Activated B cell treated with CpG ODN at 0.5 μM for 24 hours (primary cell): ENCODE data around the gene CD34. TPM values are rescaled to one million over a fixed set of nuclear protein-coding genes. Genes with fewer than 3 reads are reported as not detected.

Experiments used
- ATAC-seq: fragments of 200-7000 bp; cut with Tn5 transposase; one replicate; pipeline ENCODE4 v1.10.0; 2021; ENCODE audit warnings: low read depth, mild to moderate bottlenecking, moderate library complexity
- CTCF ChIA-PET: fragments of 350-600 bp; sonication (Branson Sonifier 250); formaldehyde crosslinking; loops from one replicate; lab custom pipeline; 2021; ENCODE audit warnings: antibody characterized with exemption; lab: Charles Lee
- POLR2A ChIA-PET: fragments of 350-600 bp; sonication (Branson Sonifier 250); formaldehyde crosslinking; loops from one replicate; lab custom pipeline; 2021; ENCODE audit warnings: antibody characterized with exemption; lab: Charles Lee
- DNase-seq: peaks from one replicate; pipeline ENCODE4 v3.0.0; 2022
- H3K27ac Mint-ChIP-seq: one replicate; pipeline ENCODE4 v1.8.0; 2020; ENCODE audit warnings: mixed read lengths
- H3K27me3 Mint-ChIP-seq: one replicate; pipeline ENCODE4 v1.8.0; 2021; ENCODE audit warnings: mixed read lengths
- H3K36me3 Mint-ChIP-seq: one replicate; pipeline ENCODE4 v1.8.0; 2021; ENCODE audit warnings: low read depth, mixed read lengths
- H3K4me1 Mint-ChIP-seq: one replicate; pipeline ENCODE4 v1.8.0; 2021; ENCODE audit warnings: mixed read lengths
- H3K4me3 Mint-ChIP-seq: one replicate; pipeline ENCODE4 v1.8.0; 2020; ENCODE audit warnings: mild to moderate bottlenecking, mixed read lengths
- H3K9me3 Mint-ChIP-seq: one replicate; pipeline ENCODE4 v1.8.0; 2020; ENCODE audit warnings: mixed read lengths
- intact Hi-C: fragments of 100-400 bp; cut with micrococcal nuclease; formaldehyde crosslinking; loops from one replicate; pipeline ENCODE4 v1.15.1; 2024
- total RNA-seq: library from RNA; stranded (reverse); gene quantifications from 2 replicates; pipeline ENCODE4 v1.2.3, GENCODE V29; 2022
- TF ChIP-seq, protein P1 (sequence below): fragments of 200-600 bp; IDR thresholded peaks from one replicate; pipeline ENCODE4 v1.8.0; 2022; ENCODE audit warnings: antibody characterized with exemption, mild to moderate bottlenecking

Gene CD34
- total RNA-seq, 1 donor from 2014 or later = not detected

DNA sequence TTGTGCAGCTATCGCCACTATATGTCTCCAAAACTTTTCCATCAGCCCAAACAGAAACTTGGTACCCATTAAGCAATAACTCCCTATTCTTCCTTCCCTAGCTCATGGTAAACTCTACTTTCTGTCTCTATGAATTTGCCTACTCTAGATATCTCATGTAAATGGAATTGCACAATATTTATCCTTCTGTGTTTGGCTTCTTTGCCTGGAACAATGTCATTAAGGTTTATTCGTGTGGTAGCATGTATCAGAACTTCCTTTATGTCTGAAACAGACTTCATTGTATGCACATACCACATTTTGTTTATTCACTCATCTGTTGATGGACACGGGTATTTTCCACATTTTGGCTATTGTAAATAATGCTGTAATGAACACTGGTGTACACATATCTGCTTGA lies 40.7 kb upstream of the CD34 start:
- Mint-ChIP-seq H3K27me3 (peaks cover 11% of the 10 kb centered on the region), H3K4me1 (peaks cover 9% of the 10 kb centered on the region), H3K9me3 (no peaks in the 10 kb centered on the region), H3K27ac (no peak overlapping the region), H3K36me3 (no peaks in the 10 kb centered on the region), H3K4me3 (no peak overlapping the region)
- DNase-seq (no peak), ATAC-seq (no peak)
- CTCF ChIA-PET = no interaction called here
- TF ChIP-seq, protein P1, sequence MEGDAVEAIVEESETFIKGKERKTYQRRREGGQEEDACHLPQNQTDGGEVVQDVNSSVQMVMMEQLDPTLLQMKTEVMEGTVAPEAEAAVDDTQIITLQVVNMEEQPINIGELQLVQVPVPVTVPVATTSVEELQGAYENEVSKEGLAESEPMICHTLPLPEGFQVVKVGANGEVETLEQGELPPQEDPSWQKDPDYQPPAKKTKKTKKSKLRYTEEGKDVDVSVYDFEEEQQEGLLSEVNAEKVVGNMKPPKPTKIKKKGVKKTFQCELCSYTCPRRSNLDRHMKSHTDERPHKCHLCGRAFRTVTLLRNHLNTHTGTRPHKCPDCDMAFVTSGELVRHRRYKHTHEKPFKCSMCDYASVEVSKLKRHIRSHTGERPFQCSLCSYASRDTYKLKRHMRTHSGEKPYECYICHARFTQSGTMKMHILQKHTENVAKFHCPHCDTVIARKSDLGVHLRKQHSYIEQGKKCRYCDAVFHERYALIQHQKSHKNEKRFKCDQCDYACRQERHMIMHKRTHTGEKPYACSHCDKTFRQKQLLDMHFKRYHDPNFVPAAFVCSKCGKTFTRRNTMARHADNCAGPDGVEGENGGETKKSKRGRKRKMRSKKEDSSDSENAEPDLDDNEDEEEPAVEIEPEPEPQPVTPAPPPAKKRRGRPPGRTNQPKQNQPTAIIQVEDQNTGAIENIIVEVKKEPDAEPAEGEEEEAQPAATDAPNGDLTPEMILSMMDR = no peak
- intact Hi-C loops = no loop called here
- POLR2A ChIA-PET = no interaction called here

DNA sequence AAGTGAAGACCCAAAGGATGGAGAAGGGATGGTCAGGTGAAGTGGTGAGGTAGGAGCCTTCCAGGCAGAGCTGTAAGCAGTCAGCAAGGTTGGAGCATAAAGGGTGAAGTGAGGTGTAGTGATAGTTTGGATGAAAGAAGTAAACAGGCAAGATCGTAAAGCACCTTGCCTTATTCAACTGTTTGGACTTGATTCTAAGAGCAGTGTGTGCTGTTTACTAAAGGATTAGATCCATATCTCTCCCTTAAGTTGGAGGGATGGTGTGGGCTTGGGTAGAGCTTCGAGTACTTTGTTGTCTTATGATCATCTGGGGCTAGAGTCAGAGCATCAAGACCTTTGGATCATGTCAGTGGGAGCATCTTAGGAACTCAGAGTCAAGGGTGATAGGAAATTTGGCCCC lies 39.8 kb upstream of the CD34 start:
- Mint-ChIP-seq H3K4me3 (no peak overlapping the region), H3K36me3 (no peaks in the 10 kb centered on the region), H3K4me1 (peaks cover 7% of the 10 kb centered on the region), H3K27me3 (peaks cover 6% of the 10 kb centered on the region), H3K9me3 (no peaks in the 10 kb centered on the region), H3K27ac (no peak overlapping the region)
- no peak for DNase-seq
- TF ChIP-seq, protein P1 = no peak
- ATAC-seq = no peak
- ChIA-PET POLR2A (no interaction called here), CTCF (no interaction called here)
- intact Hi-C loops = no loop called here

DNA sequence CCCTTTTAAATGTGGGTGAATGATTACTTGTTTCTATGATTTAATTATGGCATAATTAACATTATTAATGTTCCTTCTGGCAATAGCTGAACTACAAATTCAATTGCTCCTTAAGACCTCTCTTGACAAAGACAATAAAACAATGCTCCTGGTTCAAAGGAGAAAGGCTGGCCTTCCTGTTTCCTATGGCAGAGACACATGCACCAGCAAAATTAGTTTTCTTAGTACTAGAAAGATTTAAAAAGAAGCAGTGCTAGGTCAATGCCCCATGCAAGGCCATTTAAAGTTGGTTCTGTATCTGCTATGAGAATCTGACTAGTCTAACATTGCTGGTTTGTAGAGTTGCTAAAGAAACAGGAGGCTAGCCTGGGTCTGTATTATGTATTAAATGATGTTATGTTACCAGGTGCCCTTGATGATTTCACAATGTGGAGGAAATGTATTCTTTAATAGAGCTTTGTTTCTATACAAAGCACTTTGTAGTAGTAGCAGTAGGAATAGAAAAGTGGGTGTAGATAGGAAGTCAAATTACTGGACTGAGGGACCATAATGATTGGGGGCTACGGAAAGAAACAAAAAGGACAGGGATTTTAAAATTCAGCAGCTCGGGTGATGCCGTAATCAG lies 38.8 kb upstream of the CD34 start:
- no peak overlapping the region for H3K4me3 Mint-ChIP-seq
- intact Hi-C loops = no loop called here
- no peak for ATAC-seq
- H3K27ac Mint-ChIP-seq = no peak overlapping the region
- no peaks in the 10 kb centered on the region for H3K4me1 Mint-ChIP-seq
- TF ChIP-seq, protein P1 = no peak
- POLR2A ChIA-PET = no interaction called here
- CTCF ChIA-PET = no interaction called here
- no peak for DNase-seq
- no peaks in the 10 kb centered on the region for H3K9me3 Mint-ChIP-seq
- no peaks in the 10 kb centered on the region for H3K36me3 Mint-ChIP-seq
- H3K27me3 Mint-ChIP-seq = peaks cover 4% of the 10 kb centered on the region

DNA sequence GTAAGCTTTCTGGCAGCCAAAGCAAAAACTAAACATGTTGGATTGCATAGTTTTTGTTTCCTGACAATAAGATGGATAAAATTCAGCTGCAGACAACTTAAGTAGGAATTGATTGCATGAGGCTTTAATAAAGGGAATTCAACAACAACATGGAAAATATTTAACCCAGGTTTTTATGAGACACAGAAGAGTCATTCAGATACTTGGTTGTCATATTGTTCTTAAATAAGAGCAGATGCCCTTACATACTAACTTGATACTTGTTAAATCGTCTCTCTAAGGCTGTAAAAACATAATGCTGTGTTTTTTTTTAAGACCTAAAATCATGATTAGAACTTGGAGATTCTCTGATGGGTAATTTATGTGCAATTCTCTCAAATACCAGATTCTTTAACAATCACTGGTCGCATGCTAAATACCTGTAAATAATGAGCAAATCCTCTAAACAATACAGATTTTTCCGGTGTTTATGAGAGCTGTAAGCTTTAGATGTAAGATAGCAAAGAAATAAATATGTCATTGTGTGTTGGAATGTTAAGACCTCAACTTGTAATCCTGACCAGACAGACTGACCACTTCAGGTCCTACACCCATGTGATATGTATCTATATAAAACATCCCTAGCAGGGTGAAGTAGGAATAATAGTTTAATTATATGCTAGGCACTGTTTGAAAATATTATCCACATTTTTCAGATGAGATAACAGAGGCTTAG lies 37.8 kb upstream of the CD34 start:
- Mint-ChIP-seq H3K9me3 (no peaks in the 10 kb centered on the region), H3K4me3 (no peak overlapping the region), H3K27me3 (peaks cover 4% of the 10 kb centered on the region), H3K36me3 (no peaks in the 10 kb centered on the region), H3K27ac (no peak overlapping the region), H3K4me1 (no peaks in the 10 kb centered on the region)
- ATAC-seq (no peak), DNase-seq (no peak)
- intact Hi-C loops = no loop called here
- POLR2A ChIA-PET = no interaction called here
- CTCF ChIA-PET = no interaction called here
- TF ChIP-seq, protein P1 = no peak

DNA sequence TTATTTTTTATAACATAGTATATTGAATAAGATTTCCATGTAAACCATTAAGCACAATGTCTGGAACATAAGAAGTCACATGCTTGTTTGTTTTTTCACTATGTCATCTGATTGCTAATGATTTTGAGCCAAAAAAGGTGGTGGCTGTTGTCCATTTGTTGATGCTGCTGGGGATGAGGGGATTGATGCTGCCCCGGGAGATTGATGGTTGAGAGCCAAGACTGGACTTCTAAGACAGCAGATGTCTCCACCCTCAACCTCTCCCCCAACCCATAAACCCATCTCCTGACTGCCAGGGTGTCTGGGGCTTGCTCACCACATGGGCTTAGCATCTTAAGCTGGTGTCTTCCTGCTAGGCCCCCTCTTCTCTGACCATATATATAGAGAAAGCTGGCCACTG lies 35.8 kb upstream of the CD34 start:
- Mint-ChIP-seq H3K4me3 (no peak overlapping the region), H3K4me1 (peaks cover 5% of the 10 kb centered on the region), H3K9me3 (no peaks in the 10 kb centered on the region), H3K27ac (no peak overlapping the region), H3K36me3 (no peaks in the 10 kb centered on the region), H3K27me3 (peaks cover 2% of the 10 kb centered on the region)
- ATAC-seq = no peak
- ChIA-PET CTCF (interaction anchor here (0.8 kb wide), 1 partner anchor 62 kb away, joined by 3 read pairs; no protein-coding TSS in a partner anchor), POLR2A (no interaction called here)
- TF ChIP-seq, protein P1 = no peak
- DNase-seq = no peak
- intact Hi-C loops = no loop called here
